HG03066 (cell line): ENCODE results near the gene CD2BP2.
"Not testable (repeated sequence)": the region's sequence is repeated elsewhere in the genome, so short reads cannot be mapped to it uniquely, and the experiment has no call there.

ENCODE experiments used
- ATAC-seq: cut with Tn5 transposase; IDR thresholded peaks from one replicate; pipeline ENCODE4 v1.9.1; 2021; ENCODE audit warnings: low read depth; ENCODE audit not compliant: unreplicated experiment

Gene CD2BP2

DNA sequence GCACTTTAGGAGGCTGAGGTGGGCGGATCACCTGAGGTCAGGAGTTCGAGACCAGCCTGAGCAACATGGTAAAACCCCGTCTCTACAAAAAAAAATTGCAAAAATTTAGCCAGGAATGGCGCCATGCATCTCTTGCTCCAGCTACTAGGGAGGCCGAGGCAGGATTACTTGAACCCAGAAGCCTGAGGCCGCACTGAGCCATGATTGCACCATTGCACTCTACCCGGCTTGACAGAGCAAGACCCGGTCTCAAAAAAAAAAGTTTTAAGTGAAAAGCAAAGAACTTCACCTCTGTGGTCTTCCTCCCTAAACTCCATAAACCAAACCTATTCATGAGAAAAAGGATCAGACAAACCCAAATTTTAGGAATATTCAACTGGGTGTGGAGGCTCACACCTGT lies 7.0 kb downstream of the CD2BP2 start:
- no peak for ATAC-seq

- no peak for ATAC-seq
Measured at GRCh38 chr16:30346286-30346685, 8.8 kb downstream of the CD2BP2 start.

- not testable (repeated sequence) for ATAC-seq
Measured at GRCh38 chr16:30343491-30343820, 11.7 kb downstream of the CD2BP2 start.

DNA sequence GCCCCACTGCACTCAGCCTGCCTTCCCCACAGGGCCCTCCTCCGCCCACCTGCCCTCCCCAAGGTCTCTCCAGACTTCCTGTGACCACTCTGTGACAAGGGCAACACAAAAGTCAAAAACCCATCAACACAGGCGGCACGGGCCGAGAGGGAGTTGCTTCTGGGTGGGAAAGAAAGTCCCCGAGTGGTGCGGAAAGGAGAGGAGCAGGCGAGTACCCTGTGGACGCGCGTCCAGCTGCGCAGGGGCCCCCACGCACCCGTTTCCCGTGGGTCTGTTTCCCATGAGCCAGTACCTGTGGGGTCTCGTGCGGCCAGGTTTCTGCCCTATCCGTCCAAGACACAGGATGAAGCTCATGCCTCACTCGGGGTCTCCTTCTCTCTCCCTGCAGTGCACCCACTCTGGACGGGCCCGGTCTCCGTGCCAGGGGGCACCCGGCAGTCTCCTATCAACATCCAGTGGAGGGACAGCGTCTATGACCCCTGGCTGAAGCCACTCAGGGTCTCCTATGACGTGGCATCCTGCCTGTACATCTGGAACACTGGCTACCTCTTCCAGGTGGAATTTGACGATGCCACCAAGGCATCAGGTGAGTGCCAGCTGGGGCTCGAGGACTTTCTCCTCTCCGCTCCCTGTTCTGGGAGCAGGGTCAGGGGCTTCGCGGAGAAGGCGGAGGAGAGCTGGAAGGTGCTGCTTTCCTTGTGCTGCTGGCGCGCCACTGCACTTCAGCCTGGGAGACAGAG lies 12.2 kb downstream of the CD2BP2 start:
- ATAC-seq, result no peak

- ATAC-seq, result not testable (repeated sequence)
Measured at GRCh38 chr16:30341971-30342370, 13.1 kb downstream of the CD2BP2 start.

DNA sequence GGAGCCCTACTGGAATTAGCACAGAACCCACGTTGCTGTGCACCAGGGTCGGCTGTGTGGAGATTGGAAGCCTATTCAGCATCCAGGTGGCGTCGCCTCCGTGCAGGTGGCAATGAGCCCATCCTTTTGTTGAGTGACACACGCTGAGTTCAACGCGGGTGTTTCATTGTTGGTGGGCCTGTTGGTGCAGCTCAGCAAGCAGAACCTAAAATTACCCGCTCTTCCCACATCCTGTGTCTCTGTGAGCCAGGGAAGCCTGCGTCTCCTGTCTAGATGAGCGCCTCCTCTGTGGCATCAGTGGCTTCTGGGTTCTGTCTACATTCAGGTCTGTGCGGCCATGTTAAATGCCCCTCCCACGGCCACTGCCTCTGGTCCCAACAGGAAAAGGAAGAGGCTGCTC lies 14.5 kb downstream of the CD2BP2 start:
- no peak for ATAC-seq

DNA sequence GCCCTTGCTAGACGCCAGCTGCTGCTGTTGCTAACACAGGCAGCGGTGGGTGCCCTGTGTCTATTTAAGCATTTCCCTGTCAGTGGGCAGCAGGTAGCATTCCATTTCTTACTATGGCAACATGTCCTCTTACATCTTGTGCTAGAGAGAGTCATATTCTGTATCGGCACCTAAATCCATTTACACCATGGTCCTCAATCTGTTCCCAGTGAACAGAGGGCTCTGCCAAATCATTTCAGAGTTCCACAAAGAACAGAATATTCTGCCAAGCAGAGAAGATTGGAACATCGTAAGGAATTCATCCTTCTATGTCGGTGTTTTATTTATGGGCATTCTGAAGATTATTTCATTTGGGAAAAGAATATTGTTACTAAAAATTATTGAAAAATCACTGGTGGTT lies 16.4 kb downstream of the CD2BP2 start:
- not testable (repeated sequence) for ATAC-seq

- ATAC-seq, result not testable (repeated sequence)
Measured at GRCh38 chr16:30337964-30338357, 17.1 kb downstream of the CD2BP2 start.

DNA sequence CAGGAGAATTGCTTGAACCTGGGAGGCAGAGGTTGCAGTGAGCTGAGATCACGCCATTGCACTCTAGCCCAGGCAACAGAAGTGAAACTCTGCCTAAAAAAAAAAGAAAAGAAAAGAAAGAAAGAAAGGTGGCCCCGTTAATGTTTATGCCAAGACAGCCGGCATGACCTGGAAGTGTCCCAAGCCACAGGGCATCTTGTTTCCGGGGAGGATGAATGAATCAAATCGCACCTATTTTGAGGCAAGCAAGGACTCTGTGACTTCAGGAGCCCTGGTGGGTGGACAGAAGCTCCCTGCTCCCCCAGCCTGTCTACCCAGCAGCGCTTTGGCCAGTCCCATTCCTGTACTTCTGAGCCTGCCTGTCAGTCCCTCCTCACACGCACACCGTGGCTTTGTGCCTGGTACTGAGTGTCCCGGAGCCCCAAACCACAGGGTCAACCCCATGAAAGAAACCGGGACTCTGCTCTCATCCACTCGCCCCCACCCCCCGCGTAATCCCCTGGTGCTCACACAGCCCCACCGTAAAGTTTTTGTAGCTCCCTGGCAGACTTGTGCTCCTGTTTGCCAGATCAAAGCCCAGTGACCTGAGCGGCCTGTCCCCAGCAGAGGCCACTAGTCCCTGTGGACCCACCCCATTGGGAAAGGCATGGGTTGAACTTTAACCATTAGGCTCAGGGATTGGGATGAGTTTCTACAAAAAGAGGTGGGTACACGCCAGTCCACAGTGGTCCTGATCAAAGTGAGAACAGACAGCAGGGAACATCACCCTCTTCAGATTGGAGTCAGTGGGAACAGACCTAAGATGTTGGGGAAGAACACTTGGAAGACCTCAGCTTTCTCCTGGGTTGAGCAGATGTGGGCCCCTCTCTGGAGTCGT lies 19.3 kb downstream of the CD2BP2 start:
- peak; percentile 15 for ATAC-seq

GRCh38 chr16:30335028-30335597 lies 20.0 kb downstream of the CD2BP2 start:
- peak; percentile 83 for ATAC-seq

DNA sequence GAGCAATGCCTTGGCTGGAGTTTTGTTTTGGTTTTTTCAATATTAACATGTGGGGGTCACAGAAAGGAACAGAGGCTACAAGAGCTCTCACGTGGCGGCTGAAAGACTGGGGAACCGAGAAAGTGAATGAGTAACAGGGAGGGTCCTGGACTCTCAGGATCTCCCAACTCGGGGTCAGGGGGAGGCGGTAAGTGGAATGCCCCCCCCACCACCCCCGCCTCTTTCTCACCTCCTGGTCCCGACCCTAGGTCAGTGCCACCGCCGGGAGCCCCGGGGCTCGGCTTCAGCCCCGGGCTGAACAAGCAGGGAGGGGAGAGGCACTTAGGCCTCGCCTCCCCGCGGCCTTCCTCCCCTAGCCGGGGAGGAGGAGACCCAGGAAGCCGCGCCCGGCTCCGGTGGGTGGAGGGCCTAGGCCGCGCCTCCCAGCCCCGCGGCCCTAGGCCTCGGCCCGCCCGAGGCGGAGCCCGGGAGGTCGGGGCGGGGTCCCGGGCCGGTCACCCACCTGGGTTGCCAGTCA lies 20.6 kb downstream of the CD2BP2 start:
- ATAC-seq, result peak; percentile 68

DNA sequence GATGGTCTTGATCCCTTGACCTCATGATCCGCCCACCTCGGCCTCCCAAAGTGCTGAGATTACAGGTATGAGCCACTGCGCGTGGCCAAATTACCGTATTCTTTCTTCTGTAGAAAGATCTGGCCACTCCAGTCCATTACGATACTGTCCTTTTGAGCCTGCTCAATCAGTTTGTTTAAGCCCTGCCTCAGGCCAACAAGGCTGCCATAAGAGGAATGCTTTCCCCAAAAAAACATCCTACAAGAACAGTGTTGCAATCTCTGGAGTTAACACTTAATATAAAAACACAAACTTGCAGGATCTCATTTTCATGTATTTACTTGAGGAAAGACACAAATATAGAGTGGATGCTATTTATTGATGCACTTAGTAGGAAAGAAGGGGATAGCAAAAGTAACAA lies 30.9 kb downstream of the CD2BP2 start:
- not testable (repeated sequence) for ATAC-seq

- ATAC-seq, result not testable (repeated sequence)
Measured at GRCh38 chr16:30318647-30319046, 36.5 kb downstream of the CD2BP2 start.

DNA sequence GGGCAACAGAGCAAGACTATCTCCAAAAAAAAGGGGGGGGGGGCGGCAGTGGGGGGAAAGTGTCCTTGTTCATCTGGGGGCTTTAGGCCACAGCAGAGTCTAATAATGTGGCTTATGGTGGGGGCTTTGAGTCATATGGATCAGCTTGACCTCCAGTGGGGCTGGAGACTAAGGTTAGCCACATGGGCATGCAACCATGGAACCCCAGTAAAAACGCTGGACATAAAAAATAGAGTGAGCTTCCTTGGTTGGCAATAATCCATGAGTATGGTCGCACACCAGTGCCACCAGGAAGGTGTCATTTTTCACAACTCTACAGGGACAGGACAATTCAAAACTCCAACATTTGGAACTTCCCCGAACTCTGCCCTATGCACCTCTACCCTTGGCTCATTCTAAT lies 44.2 kb downstream of the CD2BP2 start:
- ATAC-seq, result not testable (repeated sequence)

DNA sequence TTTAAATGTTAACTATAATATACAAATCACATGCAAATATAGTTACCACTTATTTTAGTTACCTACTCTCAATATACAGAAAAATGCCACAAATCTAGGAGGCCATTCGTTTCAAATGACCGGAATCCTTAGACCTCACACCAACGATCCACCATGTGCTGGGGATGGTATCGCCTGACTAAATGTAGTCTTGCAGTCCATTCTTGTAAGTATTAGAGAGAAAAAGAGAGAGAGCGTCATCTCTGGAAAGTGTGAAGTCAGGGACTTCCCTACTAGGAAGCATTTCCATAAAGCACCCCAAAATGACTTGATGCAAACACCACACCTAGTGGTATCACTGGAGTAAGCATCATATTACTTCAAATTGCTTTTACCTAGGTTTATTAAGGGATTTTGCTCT lies 45.9 kb downstream of the CD2BP2 start:
- not testable (repeated sequence) for ATAC-seq
